Endothelial cell (in vitro differentiated cells): ENCODE data around the gene TRAK1. TPM values are rescaled to one million over a fixed set of nuclear protein-coding genes. Genes with fewer than 3 reads are reported as not detected.
A peak's percentile ranks its signal among the peaks of the same experiment; 100 is the strongest.
"Not testable (repeated sequence)": the region's sequence is repeated elsewhere in the genome, so short reads cannot be mapped to it uniquely, and the experiment has no call there.

Experiments
- DNase-seq: peaks from one replicate; pipeline ENCODE4 v3.0.0; 2021; ENCODE audit warnings: low spot score
- H3K27ac Mint-ChIP-seq: one replicate; pipeline ENCODE4 v1.8.0; 2021; ENCODE audit warnings: mixed read lengths, inconsistent platforms; ENCODE audit not compliant: unreplicated experiment
- H3K27me3 Mint-ChIP-seq: one replicate; pipeline ENCODE4 v1.8.0; 2021; ENCODE audit warnings: mild to moderate bottlenecking, moderate library complexity, mixed read lengths, inconsistent platforms; ENCODE audit not compliant: unreplicated experiment
- H3K36me3 Mint-ChIP-seq: one replicate; pipeline ENCODE4 v1.8.0; 2021; ENCODE audit warnings: mild to moderate bottlenecking, low read depth, mixed read lengths, inconsistent platforms; ENCODE audit not compliant: unreplicated experiment
- H3K4me1 Mint-ChIP-seq: one replicate; pipeline ENCODE4 v1.8.0; 2021; ENCODE audit warnings: mild to moderate bottlenecking, mixed read lengths, inconsistent platforms; ENCODE audit not compliant: unreplicated experiment
- H3K4me3 Mint-ChIP-seq: one replicate; pipeline ENCODE4 v1.8.0; 2021; ENCODE audit warnings: mild to moderate bottlenecking, mixed read lengths, inconsistent platforms; ENCODE audit not compliant: unreplicated experiment
- H3K9me3 Mint-ChIP-seq: one replicate; pipeline ENCODE4 v1.8.0; 2021; ENCODE audit warnings: mixed read lengths, inconsistent platforms; ENCODE audit not compliant: unreplicated experiment
- CTCF ChIP-seq: fragments of 200-600 bp; sonication (generic); IDR thresholded peaks from one replicate; pipeline ENCODE4 v1.5.0; 2021; ENCODE audit warnings: antibody characterized with exemption; ENCODE audit not compliant: unreplicated experiment
- total RNA-seq: library from RNA; stranded (reverse); fragmentation: NEBNext Ultra II Directional; extraction: Animal tissue kit (Norgen Biotek cat#: 25700); gene quantifications from one replicate; pipeline ENCODE4 v1.2.1, GENCODE V29; 2021; ENCODE audit not compliant: unreplicated experiment

The TRAK1 gene
- total RNA-seq, 1 donor from 2014 or later = 48.2 TPM

DNA sequence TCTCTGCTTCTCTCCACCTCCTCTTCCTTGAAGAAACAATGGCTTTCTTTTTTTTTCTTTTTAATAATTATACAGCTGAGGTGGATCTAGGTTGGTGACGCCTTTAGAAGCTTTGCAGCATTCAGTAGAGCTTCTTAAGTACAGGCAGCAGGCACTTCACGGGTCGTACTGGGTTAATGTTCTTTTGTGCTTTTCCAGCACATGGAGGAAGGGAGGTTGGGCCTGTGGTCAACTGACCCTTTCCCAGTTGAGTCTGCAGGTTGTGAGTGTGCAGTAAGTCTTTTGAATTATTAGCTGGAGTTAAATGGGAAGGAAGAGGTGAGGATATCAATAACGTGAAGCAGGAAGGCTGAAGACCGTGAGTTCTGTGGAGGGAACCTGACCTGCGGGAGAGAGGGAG lies 7.0 kb downstream of the TRAK1 start:
- DNase-seq = no peak
- H3K4me1 Mint-ChIP-seq = peaks cover 37% of the 10 kb centered on the region
- peaks cover 5% of the 10 kb centered on the region for H3K27me3 Mint-ChIP-seq
- no peaks in the 10 kb centered on the region for H3K9me3 Mint-ChIP-seq
- no peak for TF ChIP-seq CTCF
- peak overlapping the region; percentile 13 for H3K4me3 Mint-ChIP-seq
- H3K36me3 Mint-ChIP-seq = no peaks in the 10 kb centered on the region
- H3K27ac Mint-ChIP-seq = peak overlapping the region; percentile 33

DNA sequence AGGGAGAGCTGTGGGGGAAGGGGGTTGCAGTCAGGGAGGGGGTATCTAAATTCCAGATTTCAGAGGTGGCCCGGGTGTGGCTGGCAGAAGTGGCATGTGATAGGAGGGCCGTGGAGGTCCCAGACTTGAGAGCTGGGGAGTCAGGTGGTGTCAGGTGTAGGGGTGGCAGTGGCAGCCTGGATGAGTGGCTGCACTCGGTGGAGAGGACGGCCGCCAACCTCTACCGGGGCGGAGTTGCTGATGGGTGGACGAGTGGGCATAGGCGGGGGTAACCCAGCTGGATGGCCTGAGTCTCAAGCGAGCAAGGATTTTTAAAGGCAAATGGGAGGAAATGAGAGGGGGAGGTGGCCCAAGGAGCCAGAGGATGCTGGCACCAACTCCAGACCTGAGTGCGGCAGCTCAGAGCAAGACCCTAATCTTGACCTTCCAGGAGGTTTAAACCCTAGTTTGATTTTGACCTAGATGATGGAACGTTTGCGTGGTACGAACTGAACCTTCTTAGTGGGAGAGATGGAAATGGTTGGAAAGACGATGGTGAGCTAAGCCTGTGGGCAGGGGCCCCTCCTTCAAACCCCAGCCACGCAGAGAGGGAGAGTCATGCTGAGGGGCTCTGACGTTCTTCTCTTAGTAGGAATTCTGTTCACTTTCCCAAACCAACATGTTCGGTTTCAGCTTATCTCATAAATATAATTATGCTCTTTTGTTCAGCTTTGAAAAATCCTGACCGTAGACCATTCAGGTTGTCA lies 8.0 kb downstream of the TRAK1 start:
- DNase-seq = no peak
- Mint-ChIP-seq H3K4me1 (peaks cover 37% of the 10 kb centered on the region), H3K27ac (peak overlapping the region; percentile 61), H3K27me3 (peaks cover 5% of the 10 kb centered on the region), H3K36me3 (peaks cover 1% of the 10 kb centered on the region), H3K4me3 (no peak overlapping the region), H3K9me3 (no peaks in the 10 kb centered on the region)
- TF ChIP-seq CTCF = no peak

- H3K4me3 Mint-ChIP-seq = no peak overlapping the region
- DNase-seq = no peak
- no peak for TF ChIP-seq CTCF
Observed at GRCh38 chr3:42101048-42101447, 9.9 kb downstream of the TRAK1 start.

DNA sequence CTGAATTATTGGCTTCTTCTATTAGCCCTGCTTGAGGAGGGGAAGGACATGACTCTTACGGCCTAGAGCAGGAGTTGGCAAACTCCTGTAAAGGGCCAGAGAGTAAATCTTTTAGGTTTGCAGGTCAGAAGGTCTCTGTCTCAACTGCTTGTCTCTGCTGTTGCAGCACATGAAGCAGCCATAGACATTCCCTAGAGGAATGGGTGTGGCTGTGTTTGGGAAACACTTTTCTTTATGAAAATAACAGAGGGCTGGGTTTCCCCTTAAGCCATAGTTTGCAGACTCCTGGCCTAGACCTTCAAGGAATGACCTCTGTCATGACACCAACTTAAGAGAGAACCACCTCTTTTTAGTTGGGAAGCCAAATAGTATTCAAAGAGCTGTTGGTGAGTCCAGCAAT lies 10.3 kb downstream of the TRAK1 start:
- no peak for TF ChIP-seq CTCF
- no peak overlapping the region for H3K27ac Mint-ChIP-seq
- peaks cover 10% of the 10 kb centered on the region for H3K36me3 Mint-ChIP-seq
- no peak for DNase-seq
- H3K4me3 Mint-ChIP-seq = no peak overlapping the region
- H3K4me1 Mint-ChIP-seq = peaks cover 37% of the 10 kb centered on the region
- H3K27me3 Mint-ChIP-seq = peaks cover 5% of the 10 kb centered on the region
- H3K9me3 Mint-ChIP-seq = no peaks in the 10 kb centered on the region

More at GRCh38 chr3:42101048-42101447, 9.9 kb downstream of the TRAK1 start:
- Mint-ChIP-seq H3K9me3 (no peaks in the 10 kb centered on the region), H3K27me3 (peaks cover 5% of the 10 kb centered on the region), H3K4me1 (peaks cover 37% of the 10 kb centered on the region), H3K36me3 (peaks cover 10% of the 10 kb centered on the region), H3K27ac (no peak overlapping the region)

DNA sequence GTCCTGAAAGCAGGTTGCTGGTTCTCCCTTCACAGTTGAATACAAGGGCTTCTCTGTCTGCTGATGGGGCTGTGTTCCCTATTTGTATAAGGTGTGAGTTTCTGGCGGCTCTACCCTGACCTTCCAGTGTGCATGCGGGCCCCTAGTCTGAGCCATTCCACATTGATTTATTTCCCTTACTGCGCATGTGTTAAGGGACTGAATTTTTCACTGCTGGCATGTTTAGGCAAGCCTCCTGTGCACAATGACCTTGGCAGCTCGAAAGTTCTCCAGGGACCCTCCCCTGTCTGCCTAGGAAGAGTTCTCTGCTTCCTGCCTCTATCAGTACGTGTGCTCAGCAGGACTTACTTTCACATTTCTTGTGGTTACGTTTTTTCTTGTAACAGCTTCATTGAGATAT lies 11.4 kb downstream of the TRAK1 start:
- no peak overlapping the region for H3K27ac Mint-ChIP-seq
- peaks cover 10% of the 10 kb centered on the region for H3K36me3 Mint-ChIP-seq
- peaks cover 33% of the 10 kb centered on the region for H3K4me1 Mint-ChIP-seq
- no peak for DNase-seq
- no peak overlapping the region for H3K4me3 Mint-ChIP-seq
- no peaks in the 10 kb centered on the region for H3K9me3 Mint-ChIP-seq
- peaks cover 5% of the 10 kb centered on the region for H3K27me3 Mint-ChIP-seq
- TF ChIP-seq CTCF = no peak

- H3K4me1 Mint-ChIP-seq = peaks cover 18% of the 10 kb centered on the region
- H3K27me3 Mint-ChIP-seq, DNase-seq, H3K9me3 Mint-ChIP-seq, H3K27ac Mint-ChIP-seq, H3K36me3 Mint-ChIP-seq, H3K4me3 Mint-ChIP-seq: not testable (repeated sequence)
Observed at GRCh38 chr3:42103921-42104665, 12.9 kb downstream of the TRAK1 start.

DNA sequence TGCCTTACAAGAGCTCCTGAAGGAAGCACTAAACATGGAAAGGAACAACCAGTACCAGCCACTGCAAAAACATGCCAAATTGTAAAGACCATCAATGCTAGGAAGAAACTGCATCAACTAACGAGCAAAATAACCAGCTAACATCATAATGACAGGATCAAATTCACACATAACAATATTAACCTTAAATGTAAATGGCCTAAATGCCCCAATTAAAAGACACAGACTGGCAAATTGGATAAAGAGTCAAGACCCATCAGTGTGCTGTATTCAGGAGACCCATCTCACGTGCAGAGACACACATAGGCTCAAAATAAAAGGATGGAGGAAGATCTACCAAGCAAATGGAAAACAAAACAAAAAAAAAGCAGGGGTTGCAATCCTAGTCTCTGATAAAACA lies 14.8 kb downstream of the TRAK1 start:
- DNase-seq, H3K9me3 Mint-ChIP-seq, H3K27ac Mint-ChIP-seq, H3K36me3 Mint-ChIP-seq, H3K4me3 Mint-ChIP-seq, H3K27me3 Mint-ChIP-seq: not testable (repeated sequence)
- peaks cover 20% of the 10 kb centered on the region for H3K4me1 Mint-ChIP-seq
